NCI-H82 treated with DMSO at 0.1 percent for 48 hours (cell line): ENCODE data around the gene RGL1.

Source experiments
- DNase-seq: peaks from one replicate; lab custom pipeline; 2025; ENCODE audit not compliant: unreplicated experiment; lab: John Stamatoyannopoulos, UW

RGL1 gene

DNA sequence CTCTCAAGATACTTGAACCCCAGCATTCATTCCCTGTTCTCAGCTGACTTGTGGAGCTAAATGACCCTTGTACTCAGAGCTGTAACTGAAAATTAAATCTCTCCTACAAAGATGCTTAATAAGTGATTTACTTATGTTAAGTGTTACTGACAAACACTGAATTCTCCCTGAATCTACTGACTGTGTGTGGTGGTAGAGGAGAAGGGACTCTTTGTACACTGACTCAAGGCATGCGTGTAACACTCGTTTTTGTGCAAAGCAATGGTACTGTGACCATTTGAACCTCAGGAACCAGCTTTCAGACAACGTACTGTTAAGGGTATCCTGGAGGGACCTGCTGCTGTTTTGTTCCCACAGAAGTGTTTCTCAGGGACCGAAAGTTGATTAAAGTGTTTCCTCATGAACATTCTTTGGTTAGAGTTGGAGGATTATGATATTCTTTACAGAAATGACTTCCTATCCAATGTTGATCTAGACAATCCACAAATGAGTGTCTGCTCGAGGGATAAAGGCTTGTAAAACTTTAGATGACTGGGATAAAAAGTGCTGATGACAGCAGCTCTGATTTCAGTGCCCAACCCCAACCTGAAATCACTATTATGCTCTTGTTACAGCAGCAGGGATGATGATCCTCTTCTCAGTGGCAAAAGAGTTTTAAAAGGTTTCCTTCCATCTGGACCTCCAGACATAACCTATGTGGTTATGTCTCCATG, 12.8 kb downstream of the RGL1 start:
- peak; percentile 60 for DNase-seq

DNA sequence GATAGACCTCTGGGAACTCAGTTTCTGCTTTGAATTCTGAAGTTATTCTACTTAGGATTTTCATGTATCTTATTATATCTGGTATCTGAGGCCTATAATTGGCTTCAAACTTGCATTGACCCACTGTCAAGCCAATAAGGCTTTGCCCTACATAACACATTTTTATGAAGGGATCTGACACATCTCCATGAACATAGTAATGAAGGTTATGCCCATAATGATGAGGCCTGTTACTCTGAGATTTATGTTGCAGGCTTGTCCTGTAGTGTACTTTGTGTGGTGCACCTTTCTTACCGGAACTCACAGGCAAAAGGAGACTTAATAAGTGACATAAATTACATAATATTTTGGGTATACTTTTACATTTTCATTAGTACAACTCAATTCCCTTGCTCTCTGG, 14.1 kb downstream of the RGL1 start:
- DNase-seq, result no peak

DNA sequence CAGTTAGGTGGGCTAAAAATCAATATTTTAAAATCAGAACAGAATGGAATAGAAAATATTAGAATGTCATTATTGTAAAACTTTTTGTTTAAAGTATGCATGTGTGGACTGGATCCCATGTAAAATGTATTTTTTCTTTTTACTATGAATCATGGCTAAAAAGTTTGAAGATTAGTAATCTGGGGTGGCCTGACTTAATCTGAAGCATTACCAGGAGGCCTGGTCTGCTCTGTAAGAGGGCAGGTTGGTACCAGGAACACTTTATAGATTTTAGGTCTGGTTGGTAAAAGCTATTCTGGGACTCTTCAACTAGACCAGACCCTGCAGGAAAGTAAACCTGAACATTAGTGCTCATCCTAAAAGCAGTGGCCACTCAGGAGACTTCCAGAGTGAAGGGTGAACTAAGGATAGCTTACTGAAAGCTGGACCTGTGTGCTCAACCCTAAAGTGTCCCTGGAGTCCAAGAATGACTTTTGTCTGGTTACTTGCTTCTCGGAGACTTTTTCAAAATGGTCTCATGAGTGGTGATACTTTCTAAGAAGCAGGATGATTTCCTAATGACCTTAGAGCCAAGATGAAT, 16.5 kb downstream of the RGL1 start:
- DNase-seq, result no peak

DNA sequence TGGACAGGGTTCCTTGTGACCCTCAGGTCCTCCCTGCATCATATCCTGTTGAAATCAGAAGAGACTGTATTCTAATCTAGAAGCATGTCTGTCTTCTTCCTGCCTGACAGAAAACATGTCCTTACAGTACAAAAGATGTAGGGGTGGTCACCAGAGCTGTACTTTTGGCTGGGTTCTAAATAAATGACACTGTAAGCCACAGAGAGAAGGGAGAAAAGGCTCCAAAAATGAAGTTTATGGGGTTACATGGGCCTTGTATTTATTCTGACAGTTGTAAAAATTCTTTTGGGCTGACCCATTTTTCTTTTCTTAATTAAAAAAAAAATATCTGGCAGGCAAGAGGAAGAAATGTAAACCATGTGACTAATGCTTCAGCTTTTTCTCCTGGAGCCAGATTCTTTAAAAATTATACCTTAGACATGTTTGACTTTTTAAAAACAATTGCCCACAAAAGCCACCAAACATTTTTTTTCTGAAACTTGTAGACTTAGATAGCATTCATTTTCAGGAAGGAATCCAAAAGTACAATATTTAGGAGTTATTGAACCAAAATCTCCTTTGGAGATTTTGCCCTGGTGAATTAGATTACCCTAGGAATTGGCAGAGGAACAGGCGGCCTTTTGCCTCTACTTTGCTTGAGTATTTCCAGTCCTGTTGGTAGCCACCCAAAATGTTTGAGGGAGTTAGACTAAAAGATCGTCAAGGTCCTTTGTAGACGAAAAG, 17.1 kb downstream of the RGL1 start:
- no peak for DNase-seq

DNA sequence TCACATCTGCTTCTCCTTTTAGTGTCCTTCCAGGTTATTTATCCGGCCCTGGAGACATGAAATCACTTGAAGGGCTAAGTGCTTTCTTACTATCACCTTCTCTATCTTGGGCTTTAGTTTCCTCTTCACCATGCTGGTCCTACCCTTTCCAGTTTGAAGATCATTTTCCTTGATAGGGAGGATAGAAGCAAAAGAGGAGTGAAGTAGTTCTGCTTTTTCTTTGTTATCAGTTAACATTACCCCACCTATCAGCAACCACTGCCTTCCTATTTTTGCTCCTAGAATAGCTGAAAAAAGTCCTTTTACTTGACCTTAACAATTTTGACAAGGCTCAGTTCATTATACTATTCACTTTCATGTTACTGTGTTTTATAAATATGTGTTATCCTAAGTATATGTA, 19.4 kb downstream of the RGL1 start:
- DNase-seq, result no peak

DNA sequence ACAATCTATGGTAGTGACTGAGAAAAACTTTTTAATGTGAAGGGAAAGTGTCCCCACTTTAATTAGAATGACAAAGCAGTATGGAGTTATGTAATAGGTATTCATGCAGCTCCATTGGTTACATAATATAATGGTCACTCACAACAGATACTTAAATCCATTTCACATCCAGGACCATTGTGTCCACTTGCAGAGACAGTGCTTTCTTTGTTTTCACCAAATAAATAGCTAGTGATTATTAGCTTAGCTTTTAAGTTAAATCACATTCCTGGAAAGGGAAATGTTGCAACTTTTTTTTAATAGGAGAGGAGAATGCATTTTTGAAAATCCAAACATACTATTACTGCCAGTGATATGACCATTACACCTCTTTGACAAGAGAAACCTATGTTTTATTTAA, 22.9 kb downstream of the RGL1 start:
- DNase-seq, result no peak

DNA sequence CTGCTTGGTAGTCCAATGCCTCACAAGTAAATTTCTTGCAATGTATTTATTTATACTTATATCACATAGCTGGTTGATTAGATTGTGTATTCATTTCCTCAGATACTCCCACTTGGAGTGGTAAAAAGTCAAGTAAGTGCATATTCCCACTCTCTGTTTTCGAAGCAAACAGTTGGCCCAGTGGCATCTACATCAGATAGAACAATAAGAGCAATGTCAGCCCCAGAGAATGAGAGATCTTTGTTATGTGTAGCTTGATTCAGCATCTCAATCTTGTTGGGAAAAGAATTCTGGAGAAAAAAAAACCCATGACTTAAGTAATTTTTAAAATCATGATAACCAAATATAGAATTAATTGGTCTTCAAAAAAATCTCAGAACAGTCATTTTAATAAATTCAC, 25.5 kb downstream of the RGL1 start:
- no peak for DNase-seq

DNA sequence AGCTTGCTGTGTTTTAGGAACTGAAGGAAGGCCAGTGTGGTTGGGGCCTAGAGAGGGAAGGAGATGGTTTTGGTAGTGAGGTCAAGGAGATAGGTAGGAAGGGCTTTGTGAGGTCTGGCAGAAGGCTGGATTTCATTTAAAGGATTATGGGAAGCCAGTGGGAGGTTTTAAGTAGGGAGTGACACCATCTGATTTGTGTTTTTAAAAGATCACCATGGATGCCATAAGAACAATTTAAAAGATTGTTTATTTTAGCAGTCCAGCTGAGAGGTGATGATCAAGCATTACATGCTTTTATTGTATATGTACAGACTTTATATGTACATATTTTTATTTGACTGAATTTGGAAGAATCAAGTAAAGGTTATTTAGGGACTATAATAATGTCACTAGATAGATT, 26.4 kb downstream of the RGL1 start:
- peak; percentile 92 for DNase-seq

DNA sequence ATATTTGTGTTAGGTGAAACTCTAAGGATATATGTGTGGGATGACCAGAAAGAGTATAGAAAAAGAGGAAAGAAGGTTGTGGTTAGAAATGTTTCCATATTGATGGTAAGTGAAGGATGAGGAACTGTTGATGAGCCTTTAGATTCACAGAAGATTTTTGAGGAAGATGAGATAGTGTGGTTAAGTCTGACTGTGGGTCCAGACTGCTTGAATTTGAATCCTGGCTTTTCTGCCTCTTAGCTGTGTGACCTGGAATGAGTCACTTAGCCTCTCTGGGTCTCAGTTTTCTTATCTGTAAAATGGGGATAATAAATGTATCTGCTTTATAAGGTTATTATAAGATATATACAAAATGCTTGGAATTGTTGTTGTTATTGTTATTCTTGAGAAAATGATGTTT, 27.5 kb downstream of the RGL1 start:
- no peak for DNase-seq

DNA sequence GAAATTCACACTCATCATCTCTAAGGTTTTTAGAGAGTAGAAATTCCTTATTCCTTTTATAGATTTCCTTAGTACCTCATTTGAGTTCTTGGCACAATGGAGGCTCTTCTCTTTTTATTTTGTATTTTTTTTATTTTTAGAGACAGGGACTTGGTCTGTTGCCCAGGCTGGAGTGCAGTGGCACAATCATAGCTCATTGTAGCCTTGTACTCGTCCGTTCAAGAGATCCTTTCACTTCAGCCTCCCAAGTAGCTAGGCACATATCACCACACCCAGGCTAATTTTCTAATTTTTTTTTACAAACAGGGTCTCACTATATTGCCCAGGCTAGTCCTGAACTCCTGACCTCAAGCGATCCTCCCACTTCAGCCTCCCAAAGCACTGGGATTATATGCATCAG, 29.6 kb downstream of the RGL1 start:
- DNase-seq, result no peak

DNA sequence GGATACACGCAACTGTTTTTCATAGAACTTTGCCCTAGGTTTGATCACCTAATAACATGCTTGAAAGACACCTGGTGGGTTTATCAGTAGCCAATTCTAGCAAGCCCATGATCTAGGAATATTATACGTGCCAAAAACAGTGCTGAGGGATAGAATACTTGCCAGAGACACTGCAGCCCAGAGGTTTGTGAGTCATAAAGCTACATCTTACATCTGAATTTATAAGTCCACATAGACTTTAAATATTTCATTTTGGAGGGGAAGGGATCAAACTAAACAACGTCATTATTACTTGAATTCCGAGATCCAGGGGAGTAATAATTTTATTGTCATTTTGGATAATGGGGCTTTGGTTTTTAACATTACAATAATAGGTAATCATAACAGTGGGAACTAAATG, 31.7 kb downstream of the RGL1 start:
- DNase-seq, result no peak

DNA sequence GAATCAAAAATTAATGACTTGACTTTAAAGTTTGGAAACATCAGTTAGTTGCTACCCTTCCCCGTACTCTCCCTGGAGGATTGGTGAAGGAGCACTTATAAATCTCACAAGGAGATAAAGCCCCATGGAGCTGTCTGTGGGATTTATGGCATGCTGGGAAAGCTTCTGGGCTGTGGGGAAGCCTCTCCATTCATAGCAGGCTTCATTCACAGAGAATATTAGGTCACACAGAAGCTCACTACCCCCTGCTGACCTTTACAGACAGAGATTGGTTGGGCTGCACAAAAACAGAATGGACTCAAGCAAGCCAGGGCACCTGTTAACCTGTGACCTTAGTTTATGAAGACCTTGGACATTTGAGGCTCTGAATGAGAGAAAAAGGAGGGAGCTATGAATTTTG, 32.1 kb downstream of the RGL1 start:
- DNase-seq, result peak; percentile 73

DNA sequence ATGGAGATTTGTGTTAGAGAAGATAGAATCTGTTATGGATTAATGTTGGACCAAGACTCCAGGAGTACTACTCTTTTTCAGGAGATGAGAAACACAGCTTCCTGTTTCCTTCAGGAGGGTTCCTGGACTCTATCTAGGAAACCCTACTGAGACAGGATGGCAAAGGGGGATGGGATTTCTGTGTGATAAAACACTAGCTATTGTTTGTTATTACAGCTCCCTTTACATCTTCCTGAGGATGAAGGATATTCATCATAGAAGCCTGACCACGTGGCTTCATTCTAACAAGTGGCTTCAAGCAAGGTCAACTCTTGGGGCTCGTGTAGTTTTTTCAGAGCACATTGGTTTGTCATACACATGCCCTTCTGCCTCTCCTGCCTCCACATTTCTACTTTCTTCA, 33.3 kb downstream of the RGL1 start:
- DNase-seq, result no peak

DNA sequence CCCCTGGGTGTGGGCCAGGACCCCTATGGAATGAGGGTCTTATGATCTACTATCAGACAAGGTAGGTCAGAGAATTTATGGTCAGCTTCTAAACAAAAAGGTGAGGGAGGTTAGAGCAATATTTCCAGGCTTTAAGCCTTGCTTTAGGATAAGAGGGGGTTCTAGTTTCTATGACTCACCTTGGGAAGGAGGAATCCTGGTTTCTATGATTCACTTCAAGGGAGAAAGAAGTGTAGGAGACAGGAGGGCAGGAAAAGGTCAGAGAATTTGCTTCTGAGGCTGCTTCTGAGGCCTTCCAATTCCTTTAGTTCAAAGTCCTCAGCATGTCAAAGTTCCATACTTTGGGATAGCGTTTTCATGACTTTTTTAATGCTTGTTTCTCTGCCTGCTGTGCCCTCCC, 35.2 kb downstream of the RGL1 start:
- DNase-seq, result no peak

DNA sequence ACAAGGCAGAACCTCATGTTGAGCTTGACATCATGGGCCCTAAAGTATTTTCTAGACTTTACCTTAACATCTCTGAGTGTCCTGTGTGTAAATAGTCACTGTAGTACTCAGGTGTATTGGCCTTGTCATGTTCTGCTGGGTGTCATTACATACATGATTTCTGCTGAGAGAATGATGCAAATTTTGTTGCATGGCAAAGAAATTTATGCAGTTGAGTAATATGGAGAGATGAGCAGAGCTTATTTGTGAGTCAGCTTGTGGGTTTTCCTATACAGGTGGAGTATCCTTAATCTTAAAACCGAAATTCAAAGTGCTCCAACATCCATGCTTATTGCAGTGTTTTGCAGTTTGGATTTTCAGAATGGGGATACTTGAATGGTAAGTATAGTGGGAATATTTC, 36.6 kb downstream of the RGL1 start:
- no peak for DNase-seq

DNA sequence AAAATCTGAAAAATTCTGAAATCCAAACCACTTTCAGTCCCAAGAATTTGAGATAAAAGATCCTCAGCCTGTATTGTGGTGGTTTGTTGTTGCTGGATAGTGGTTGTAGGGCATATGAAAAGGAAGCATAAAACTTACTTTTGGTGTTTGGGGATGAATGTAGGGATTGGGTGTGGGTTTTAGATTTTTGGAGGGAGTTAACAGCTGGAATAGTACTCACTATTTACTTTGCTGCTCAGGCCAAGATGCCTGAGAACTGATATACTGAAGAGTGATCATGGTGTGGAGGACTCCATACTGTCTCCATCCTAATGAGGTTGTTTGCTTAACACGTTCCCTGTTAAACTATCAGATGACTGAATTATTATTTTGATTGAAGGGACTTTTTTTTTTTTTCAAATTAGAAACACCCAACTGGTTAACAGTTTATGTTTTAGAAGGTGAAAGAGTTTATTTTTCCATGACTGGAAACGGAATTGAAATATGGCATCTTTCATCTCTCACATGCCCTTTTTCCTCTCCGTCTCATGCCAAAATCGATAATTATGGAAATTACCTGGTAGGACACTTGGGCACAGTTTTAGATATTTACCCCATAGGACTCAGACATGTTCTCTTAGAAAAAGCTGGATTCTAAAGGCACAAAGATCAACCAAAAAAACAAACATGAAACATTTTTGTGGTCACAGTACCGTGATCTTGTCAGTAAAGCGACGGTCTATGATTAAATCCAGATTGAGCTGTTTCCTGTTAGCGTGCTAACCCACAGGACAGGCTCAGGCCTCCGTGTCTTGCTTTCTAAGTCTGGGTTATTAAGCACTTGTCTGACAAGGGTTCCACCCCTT, 37.3 kb downstream of the RGL1 start:
- peak; percentile 48 for DNase-seq

DNA sequence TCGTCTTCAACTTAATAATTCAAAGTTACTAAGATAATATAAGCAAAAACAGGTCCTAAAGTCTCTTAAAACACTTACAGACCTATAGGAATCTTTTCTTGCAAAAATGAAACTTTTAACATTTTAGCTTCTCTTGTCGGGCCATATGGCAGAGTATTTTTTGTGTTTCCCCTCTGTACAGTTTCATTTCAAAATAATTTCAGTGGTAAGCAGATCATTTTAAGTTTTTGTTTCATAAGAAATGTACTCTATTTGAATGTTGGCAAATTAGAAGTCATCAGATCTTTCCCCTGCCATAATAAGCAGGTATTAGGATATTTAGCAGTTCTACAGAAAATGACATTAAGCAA, 37.9 kb downstream of the RGL1 start:
- no peak for DNase-seq

DNA sequence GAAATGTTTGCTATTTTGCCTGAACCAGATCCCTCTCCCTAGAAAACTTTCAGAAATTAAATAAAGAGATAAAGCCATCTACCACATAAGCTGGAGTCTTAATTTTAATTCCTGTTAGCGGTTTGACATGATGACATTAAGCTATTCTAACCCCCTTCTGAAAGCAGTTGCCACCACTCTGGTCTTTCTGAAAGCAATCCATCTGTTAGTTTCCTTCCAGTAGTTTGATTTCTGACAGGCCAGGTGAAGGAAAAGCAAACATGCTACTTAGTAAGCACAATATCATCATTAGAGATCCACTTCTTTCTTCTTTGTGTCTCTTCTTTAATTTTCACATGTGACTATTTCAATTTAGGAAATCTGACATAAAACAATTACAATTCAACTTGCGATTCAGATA, 39.9 kb downstream of the RGL1 start:
- DNase-seq, result peak; percentile 95

DNA sequence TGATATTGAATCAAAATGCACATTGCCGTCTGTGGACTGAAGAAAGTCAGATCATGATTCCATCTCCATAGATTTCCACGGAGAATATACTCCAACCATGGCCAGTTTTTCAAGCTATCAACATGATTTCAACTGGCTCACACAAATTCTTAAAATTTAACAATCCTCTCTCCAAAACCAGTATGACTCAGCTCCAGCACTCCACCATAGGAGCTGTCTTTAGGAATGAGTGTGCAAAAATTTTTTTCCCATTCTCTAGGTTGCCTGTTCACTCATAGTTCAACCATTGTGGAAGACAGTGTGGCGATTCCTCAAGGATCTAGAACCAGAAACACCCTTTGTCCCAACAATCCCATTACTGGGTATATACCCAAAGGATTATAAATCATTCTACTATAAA, 40.8 kb downstream of the RGL1 start:
- no peak for DNase-seq

DNA sequence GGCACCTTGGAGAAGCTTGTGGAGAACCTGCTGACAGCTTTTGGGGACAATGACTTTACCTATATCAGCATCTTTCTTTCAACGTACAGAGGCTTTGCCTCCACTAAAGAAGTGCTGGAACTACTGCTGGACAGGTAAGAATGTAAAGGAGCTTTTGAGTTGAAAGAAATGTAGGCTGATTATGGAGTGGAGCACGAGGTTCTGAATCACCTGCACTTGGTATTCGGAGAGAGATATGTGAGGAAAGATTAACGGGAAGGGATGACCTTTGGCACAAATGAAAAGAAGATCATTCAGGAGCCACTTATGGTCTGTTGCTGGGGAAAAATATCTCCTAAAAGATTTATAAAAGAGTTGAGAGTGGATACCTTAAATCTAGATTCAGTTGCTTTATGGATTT, 42.7 kb downstream of the RGL1 start:
- DNase-seq, result no peak

DNA sequence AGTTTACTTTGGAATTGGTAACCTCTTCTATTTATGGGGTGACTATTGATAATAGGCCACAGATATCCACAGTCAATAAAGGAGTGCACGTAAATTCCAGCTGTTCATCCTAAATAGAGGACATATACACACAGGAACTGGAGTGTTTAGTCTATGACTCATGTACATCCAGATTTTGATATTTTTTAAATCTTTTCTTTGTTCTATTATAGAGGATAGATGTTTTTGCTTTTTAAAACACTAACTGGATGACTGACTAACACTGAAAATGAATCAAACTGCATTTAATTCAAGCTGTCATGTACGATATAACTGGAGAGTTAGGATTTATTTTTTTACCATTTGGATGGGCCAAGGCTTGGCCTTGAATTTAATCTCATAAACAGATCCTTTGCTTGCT, 45.9 kb downstream of the RGL1 start:
- no peak for DNase-seq

DNA sequence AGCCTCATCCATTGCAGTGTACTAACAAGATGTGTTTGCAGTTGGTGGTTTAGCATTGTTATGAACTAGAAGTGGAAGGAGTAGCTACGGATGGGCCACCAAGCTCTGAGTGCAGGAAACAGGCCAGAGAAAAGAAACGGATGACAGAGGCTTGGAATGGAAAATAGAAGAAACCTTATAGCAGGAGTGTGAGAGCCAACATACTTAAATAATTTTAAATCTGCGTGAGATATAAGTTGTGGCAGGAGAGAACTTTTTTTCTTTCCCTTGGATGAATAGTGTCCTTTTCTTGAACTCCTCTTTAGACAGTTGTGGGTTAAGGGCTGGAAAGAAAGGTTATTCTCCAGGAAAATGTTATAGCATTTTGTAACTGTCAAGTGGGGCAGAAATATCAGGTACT, 54.2 kb downstream of the RGL1 start:
- DNase-seq, result no peak
